H54 (cell line): ENCODE measurements around the gene MEG3.
A peak's percentile ranks its signal among the peaks of the same experiment; 100 is the strongest.

Experiments used
- DNase-seq: peaks from one replicate; pipeline ENCODE4 v3.0.0; 2011; ENCODE audit warnings: low spot score, mixed read lengths; ENCODE audit not compliant: insufficient read length
- FAIRE-seq: peaks from 3 replicates; lab custom pipeline; 2011; peaks lifted over from hg19 to GRCh38; lab: Jason Lieb, UNC
- POLR2A ChIP-seq: IDR thresholded peaks from 2 replicates; pipeline ENCODE4 v1.6.1; 2011; ENCODE audit warnings: low read depth, mild to moderate bottlenecking, low read length

Gene MEG3

DNA sequence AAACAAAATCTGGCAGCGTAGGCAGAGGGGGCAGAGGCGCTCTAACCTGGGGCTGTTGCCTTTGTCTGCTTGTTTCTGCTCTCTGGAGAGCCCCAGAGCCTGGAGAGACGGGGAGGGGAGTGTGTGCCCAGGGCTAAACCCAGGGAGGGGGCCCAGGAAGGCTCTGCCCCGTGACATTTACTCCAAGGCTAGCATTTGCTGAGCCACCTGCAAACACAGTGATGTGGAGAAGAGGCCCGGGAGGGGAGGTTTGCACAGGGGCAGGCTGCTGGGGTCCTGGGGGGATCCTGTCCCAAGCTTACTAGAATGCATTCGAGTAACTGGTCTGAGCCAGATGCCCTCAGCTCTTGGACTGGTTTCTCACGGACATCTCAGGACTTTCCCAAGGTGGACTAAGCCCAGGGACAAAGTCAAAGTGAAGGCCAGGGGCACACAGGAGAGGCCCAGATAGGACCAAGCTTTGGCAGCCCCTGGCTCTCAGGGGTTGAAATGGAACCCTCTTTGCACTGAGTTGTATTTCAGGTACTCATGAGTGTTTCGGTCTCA is 12.0 kb downstream of the MEG3 start:
- no peak for TF ChIP-seq POLR2A
- DNase-seq: no peak
- FAIRE-seq: no peak

- no peak for TF ChIP-seq POLR2A
- FAIRE-seq (no peak), DNase-seq (no peak)
Observed at GRCh38 chr14:100838493-100839314, 12.8 kb downstream of the MEG3 start.

DNA sequence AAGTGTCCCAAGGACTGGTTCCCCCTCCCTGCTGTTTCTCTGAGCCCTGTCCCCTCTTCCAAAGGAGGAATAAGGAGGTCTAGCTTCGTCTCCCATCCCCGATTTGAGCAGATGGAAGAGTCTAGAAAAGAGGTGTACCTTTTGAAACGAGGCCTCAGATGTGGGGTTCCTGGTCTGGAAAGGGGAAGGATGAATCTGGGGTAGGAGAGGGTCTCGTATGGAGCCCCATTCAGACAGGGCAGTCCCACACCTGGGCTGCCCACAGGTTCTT is 13.3 kb downstream of the MEG3 start:
- no peak for TF ChIP-seq POLR2A
- DNase-seq (no peak), FAIRE-seq (no peak)

DNA sequence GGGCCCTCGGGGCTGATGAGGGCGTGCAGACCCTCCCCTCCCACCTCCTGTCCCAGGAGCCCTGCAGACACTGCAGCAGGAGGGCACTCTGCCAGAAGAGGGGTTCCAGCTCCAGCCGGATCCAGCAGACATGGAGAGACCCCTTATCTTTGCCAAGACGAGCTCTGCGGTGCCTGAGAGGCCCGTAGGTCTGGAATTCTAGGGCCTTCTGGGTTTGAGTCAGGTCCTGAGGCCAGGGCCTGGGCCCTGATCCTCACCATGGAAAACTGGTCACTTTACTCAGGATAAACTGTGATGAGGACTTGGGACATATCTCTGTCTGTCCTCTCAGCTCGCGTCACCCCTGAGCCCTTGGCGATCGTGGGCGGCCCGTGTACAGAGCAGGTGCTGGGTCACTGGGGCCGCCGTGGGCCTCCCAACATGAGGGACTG is 13.8 kb downstream of the MEG3 start:
- TF ChIP-seq POLR2A: no peak
- FAIRE-seq (no peak), DNase-seq (no peak)

- no peak for FAIRE-seq
- TF ChIP-seq POLR2A: no peak
- DNase-seq: no peak
Observed at GRCh38 chr14:100840286-100841065, 14.6 kb downstream of the MEG3 start.

GRCh38 chr14:100841066-100841760 is 15.3 kb downstream of the MEG3 start:
- no peak for TF ChIP-seq POLR2A
- no peak for DNase-seq
- no peak for FAIRE-seq

- DNase-seq (no peak), FAIRE-seq (no peak)
Observed at GRCh38 chr14:100841761-100842403, 16.0 kb downstream of the MEG3 start.

GRCh38 chr14:100842799-100843198 is 16.9 kb downstream of the MEG3 start:
- FAIRE-seq (no peak), DNase-seq (peak; percentile 26)
- no peak for TF ChIP-seq POLR2A

More at GRCh38 chr14:100841761-100842403, 16.0 kb downstream of the MEG3 start:
- no peak for TF ChIP-seq POLR2A

DNA sequence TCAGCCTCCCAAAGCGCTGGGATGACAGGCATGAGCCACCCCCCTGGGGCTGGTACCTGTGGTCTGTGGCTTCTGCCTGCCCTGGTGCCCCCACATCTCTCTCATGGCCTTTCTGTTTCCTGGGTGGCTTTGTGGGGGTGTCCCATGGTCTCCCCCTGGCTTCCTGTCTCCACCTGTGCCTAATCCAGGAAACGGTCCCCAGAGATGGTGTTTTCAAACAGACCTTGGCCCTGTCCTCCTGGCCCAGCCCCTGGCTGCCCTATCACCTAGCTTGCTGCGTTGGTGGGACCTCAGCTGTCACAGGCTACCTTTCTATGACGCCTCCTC is 18.1 kb downstream of the MEG3 start:
- FAIRE-seq (no peak), DNase-seq (no peak)
- TF ChIP-seq POLR2A: no peak

- FAIRE-seq (no peak), DNase-seq (no peak)
- TF ChIP-seq POLR2A: no peak
Observed at GRCh38 chr14:100844421-100844820, 18.5 kb downstream of the MEG3 start.

DNA sequence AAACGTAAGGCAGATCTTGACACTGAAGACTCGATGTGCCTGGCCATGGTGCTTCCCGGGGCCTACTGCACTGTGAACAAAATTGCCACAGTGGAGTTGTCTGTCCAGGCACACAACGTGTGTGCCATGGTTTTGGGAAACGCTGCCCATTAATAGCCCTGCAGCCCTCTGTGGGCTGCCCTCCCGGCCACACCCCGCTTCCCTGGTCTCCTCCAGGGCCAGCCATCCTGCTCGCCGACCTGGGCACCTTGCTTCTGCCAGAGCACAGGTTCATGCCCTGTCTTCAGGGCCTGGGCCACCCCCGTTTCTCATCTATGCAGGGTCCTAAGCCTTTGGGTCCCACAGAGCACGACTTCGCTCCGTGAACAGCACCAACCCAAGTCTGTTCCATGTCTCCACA is 18.9 kb downstream of the MEG3 start:
- no peak for DNase-seq
- no peak for TF ChIP-seq POLR2A
- FAIRE-seq: no peak

- no peak for DNase-seq
- TF ChIP-seq POLR2A: no peak
- FAIRE-seq: no peak
Observed at GRCh38 chr14:100845341-100845740, 19.4 kb downstream of the MEG3 start.

DNA sequence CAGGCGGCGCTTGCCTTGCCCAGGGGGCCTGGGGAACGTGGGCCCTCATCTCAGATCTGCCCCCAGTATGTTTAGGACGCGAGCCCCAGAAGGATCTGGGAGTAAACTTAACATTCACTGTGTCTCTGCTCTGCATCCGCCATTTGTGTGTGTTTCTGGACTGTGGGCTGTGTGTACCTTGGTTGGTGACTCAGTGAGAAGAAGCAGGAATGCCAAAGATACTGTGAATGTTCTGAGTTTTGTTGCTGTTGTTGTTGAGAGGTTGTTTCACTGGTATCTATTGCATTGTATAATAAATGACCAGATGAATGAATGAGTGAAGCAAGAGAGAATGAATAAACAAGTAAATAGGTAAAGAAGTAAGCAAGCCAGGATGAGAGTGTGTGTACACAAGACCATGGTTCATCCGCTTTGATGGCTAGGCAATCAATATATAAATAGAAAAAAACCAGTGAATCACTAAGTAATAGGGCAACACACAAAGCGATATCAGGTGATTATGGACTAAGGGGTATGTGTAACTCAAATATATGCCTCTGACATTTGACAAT is 20.5 kb downstream of the MEG3 start:
- no peak for TF ChIP-seq POLR2A
- DNase-seq: no peak
- FAIRE-seq: no peak

DNA sequence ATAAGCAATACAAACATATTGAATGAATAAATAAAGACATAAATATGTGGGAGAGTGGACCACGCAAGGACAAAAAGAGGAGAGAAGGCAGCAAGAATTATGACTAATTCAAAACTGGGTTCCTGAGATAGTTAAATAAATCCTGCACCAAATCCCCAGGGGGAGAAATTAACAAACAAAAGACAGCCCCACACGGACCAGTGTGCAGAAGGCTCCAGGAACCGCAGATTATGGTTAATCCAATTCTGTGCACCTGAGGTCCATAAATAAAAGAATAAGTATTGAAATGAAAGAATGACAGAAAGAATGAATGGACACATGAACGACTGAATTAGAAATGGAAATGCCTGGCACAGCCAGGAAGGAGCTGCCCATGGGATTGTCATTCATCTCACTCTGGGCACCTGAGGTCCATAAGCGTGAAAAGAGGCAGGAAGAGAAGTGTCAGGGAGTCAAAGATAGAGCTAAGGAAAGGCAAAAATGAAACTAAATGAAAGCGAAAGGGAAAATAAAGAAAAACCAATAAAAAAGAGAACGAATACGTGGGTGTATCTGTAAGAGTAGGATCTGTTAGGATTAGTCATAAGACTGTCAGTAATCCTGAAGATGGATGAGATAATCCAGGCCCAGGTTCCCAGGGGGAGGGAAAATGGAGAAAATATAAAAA is 23.3 kb downstream of the MEG3 start:
- FAIRE-seq (peak; percentile 23), DNase-seq (peak; percentile 35)
- TF ChIP-seq POLR2A: no peak
